Psoas muscle (tissue), 8 donors: ENCODE measurements around the gene PIP5KL1. TPM values are rescaled to one million over a fixed set of nuclear protein-coding genes. Genes with fewer than 3 reads are reported as not detected.

ENCODE experiments used
- ATAC-seq, 4 donors: fragments of 200-7000 bp; cut with Tn5 transposase; one replicate each; pipeline ENCODE4 v1.9.1; 2020; ENCODE audit warnings: moderate library complexity in 3 of 4, mild to moderate bottlenecking in 2 of 4
- DNase-seq, 2 donors: peaks; one replicate each; pipeline ENCODE4 v3.0.0-alpha.2; 2020
- H3K27ac ChIP-seq: fragments of 200-600 bp; one replicate; pipeline ENCODE4 v1.8.0; 2022
- H3K27me3 ChIP-seq, 3 donors: fragments of 200-600 bp in 1 of 3; one replicate each; pipeline versions ENCODE4 v1.6.1 to v1.8.0; 2013 to 2022; ENCODE audit warnings: low read length in 2 of 3, mild to moderate bottlenecking in 2 of 3, moderate library complexity in 1 of 3; ENCODE audit not compliant: insufficient read depth in 3 of 3
- H3K36me3 ChIP-seq, 2 donors: fragments of 200-600 bp in 1 of 2; one replicate each; pipeline versions ENCODE4 v1.6.1 to v1.8.0; 2013 to 2022; ENCODE audit warnings: low read depth in 1 of 2, mild to moderate bottlenecking in 1 of 2, moderate library complexity in 1 of 2; ENCODE audit not compliant: insufficient read depth in 1 of 2
- H3K4me1 ChIP-seq: fragments of 200-600 bp; one replicate; pipeline ENCODE4 v1.8.0; 2022
- H3K4me3 ChIP-seq: fragments of 200-600 bp; one replicate; pipeline ENCODE4 v1.8.0; 2022; ENCODE audit warnings: mild to moderate bottlenecking
- H3K9me3 ChIP-seq: fragments of 200-600 bp; one replicate; pipeline ENCODE4 v1.8.0; 2022
- WGBS, 3 donors: extraction: QIAGEN DNeasy Blood & Tissue Kit; methylation state at CpG; one replicate each; pipeline versions ENCODE4 v1.1.6 to v1.1.7; 2013; 5-methylcytosine and 5-hydroxymethylcytosine counted together
- intact Hi-C, 2 donors: fragments of 100-400 bp; cut with DNase I; formaldehyde crosslinking; loops; one replicate each; pipeline versions ENCODE4 v1.11.0 to v1.14.2; 2022
- polyA plus RNA-seq, 3 donors: library from polyadenylated mRNA; stranded (reverse); fragments of 200-250 nt; gene quantifications; one replicate each; pipeline ENCODE4 v1.2.3, GENCODE V29; 2013
- total RNA-seq, 4 donors: library from RNA; stranded (reverse); fragmentation: NEBNext Ultra II Directional in 2 of 4; extraction: Animal tissue kit (Norgen Biotek cat#: 25700) in 2 of 4; gene quantifications; one replicate each; pipeline versions ENCODE4 v1.2.1 to v1.2.4, GENCODE V29; 2021 to 2023
- TF ChIP-seq, protein P1 (sequence below): fragments of 200-600 bp; IDR thresholded peaks from one replicate; pipeline ENCODE4 v1.8.0; 2022; ENCODE audit warnings: antibody characterized with exemption
- donor health status: healthy with polysubstance abuse.
- donor health status: DM: no; HTN: no; CAD: no; lungs with moderate emphysema.
- donor health status: Bipolar disorder and iron deficiency.
- donor health status: healthy.
- donor health status: DM: yes; HTN: yes; CAD: no.
- donor health status: DM: no; HTN: no; CAD: no.
- donor health status: DM: no; HTN: no; CAD: no.
- donor health status: DM: yes; HTN: yes; CAD: no.

Gene PIP5KL1
- total and polyA plus RNA-seq, 7 donors = 0.05 to 0.44 (median 0.26) TPM; not detected in 3

- Histone ChIP-seq H3K4me3 (no peak overlapping the region), H3K27me3 (no peaks in the 10 kb centered on the region), H3K9me3 (no peaks in the 10 kb centered on the region), H3K4me1 (peaks cover 52% of the 10 kb centered on the region), H3K27ac (peak overlapping the region; percentile 55), H3K36me3 (no peaks in the 10 kb centered on the region)
- DNase-seq = no peak
- intact Hi-C loops = no loop called here
- 91 to 98% (median 92%) methylated on average over 2 of the region's 2 CpGs for WGBS, 3 donors
- TF ChIP-seq, protein P1, sequence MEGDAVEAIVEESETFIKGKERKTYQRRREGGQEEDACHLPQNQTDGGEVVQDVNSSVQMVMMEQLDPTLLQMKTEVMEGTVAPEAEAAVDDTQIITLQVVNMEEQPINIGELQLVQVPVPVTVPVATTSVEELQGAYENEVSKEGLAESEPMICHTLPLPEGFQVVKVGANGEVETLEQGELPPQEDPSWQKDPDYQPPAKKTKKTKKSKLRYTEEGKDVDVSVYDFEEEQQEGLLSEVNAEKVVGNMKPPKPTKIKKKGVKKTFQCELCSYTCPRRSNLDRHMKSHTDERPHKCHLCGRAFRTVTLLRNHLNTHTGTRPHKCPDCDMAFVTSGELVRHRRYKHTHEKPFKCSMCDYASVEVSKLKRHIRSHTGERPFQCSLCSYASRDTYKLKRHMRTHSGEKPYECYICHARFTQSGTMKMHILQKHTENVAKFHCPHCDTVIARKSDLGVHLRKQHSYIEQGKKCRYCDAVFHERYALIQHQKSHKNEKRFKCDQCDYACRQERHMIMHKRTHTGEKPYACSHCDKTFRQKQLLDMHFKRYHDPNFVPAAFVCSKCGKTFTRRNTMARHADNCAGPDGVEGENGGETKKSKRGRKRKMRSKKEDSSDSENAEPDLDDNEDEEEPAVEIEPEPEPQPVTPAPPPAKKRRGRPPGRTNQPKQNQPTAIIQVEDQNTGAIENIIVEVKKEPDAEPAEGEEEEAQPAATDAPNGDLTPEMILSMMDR = no peak
- no peak for ATAC-seq
Measured at GRCh38 chr9:127959841-127960409, 29.3 kb upstream of the PIP5KL1 start.

GRCh38 chr9:127959398-127959797 lies 28.8 kb upstream of the PIP5KL1 start:
- no peaks in the 10 kb centered on the region for H3K9me3 ChIP-seq
- no peaks in the 10 kb centered on the region for H3K36me3 ChIP-seq
- no peak for ATAC-seq
- TF ChIP-seq, protein P1 = no peak
- peaks cover 54% of the 10 kb centered on the region for H3K4me1 ChIP-seq
- intact Hi-C loops = no loop called here
- H3K27me3 ChIP-seq = no peaks in the 10 kb centered on the region
- no peak for DNase-seq
- no peak overlapping the region for H3K4me3 ChIP-seq
- no peak overlapping the region for H3K27ac ChIP-seq
- 94 to 98% (median 97%) methylated on average over 4 of the region's 4 CpGs for WGBS, 3 donors

DNA sequence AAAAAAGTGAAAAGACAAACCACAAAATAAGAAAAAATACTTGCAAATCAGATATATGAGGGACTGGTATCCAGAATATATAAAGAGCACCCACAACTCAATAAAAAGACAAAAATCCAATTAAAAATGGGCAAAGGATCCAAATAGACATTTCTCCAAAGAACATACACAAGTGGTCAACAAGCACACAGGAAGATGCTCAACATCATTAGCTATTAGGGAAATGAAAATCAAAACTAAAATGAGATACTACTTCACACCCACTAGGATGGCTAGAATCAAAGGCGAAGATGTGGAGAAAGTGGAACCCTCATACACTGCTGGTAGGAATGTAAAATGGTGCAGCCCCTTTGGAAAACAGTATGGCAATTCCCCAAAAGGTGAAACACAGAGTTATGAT lies 28.2 kb upstream of the PIP5KL1 start:
- Histone ChIP-seq H3K9me3 (no peaks in the 10 kb centered on the region), H3K27ac (no peak overlapping the region), H3K36me3 (no peaks in the 10 kb centered on the region), H3K27me3 (no peaks in the 10 kb centered on the region), H3K4me1 (peaks cover 50% of the 10 kb centered on the region), H3K4me3 (no peak overlapping the region)
- DNase-seq (no peak), ATAC-seq (no peak)
- WGBS, 3 donors = 96% methylated on average over 1 of the region's 1 CpG
- intact Hi-C loops = no loop called here
- TF ChIP-seq, protein P1 = no peak

- TF ChIP-seq, protein P1 = peak; percentile 54
- peak overlapping the region; percentile 87 for H3K27ac ChIP-seq
- H3K27me3 ChIP-seq = no peaks in the 10 kb centered on the region
- 26 to 39% (median 29%) methylated on average over 12 of the region's 12 CpGs for WGBS, 3 donors
- H3K4me3 ChIP-seq = peak overlapping the region; percentile 20
- peak; percentile 80 to 94 for DNase-seq
- intact Hi-C loops = no loop called here
- ATAC-seq = peak; percentile 96 to 99 (median 98)
- no peaks in the 10 kb centered on the region for H3K36me3 ChIP-seq
- peaks cover 29% of the 10 kb centered on the region for H3K4me1 ChIP-seq
- no peaks in the 10 kb centered on the region for H3K9me3 ChIP-seq
Measured at GRCh38 chr9:127955294-127956015, 24.9 kb upstream of the PIP5KL1 start.
